Pons (tissue), 1 donor: ENCODE measurements around the gene ADORA1.

Experiments
- DNase-seq: peaks from one replicate; pipeline ENCODE4 v3.0.0-alpha.2; 2016; ENCODE audit warnings: low spot score

Gene ADORA1

DNA sequence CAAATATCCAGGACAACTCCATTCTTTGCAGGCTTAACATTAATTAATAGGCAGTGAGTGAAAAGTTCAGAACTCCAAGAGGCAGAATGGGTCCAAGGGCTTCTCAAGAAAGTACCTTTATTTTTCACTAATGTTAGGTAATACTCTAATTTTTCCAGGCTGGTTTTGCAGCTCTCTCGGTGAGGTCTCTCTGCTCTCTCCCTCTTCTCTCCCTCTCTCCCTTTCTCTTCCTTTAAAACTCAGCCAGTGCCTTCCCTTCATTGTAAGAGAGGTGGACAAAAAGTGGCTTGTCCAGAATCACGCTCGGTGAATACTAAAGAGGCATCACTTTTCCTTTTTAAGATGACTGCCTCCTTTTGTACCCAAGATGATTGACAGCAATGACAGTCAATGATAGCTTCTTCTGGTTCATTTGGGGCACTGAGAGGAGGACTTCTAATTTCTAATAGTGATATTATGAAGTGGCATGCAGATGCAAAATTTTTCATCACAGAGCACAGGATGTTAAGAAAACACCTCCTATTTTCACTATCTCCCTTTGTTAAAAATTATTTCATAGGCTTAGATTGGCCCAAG is 60.3 kb downstream of the ADORA1 start:
- peak; percentile 65 for DNase-seq

DNA sequence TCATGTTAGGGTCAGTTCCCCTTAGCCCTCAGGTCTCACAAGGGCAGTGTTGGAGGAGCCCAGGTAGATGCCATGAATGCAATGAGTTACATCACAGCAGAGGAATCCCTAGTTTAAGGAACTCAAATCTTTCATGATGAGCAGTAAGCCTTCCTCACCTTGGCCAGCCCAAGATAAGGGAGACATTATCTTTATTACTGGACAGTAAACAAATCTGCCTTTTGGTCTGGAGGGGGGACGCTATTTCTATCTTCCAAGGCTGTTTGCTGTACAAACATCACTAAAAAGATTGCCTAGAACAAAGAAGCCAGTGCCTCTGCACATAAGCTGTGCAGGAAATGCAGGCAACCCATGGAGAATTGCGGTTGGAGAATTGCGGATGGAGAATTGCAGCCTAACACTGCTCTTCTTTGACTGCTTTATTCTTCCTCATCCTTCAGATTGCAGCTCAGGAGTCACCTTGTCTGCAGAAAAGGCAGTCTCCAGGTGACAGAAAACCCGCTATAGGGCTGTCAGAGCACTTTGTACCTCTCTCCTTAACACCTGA is 61.2 kb downstream of the ADORA1 start:
- no peak for DNase-seq

DNA sequence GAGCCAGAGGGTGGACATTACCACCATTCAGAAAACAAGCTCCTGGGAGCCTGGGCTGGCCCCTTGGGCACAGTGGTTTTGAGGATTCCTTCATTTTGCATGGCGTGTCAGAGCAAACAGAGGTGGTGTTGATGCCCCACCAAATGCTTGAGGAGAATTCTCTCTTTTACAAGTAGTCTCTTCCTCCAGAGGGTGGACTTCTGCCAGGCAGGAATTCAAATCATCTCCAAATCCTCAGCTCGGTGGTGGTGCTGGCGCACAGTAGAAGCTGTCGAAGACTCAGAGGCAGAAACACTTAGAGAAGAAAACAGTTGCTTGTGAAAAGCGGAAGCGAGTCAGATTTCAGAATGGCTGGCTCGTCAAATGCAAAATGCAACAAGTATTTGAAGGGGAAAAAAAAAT is 62.4 kb downstream of the ADORA1 start:
- no peak for DNase-seq

DNA sequence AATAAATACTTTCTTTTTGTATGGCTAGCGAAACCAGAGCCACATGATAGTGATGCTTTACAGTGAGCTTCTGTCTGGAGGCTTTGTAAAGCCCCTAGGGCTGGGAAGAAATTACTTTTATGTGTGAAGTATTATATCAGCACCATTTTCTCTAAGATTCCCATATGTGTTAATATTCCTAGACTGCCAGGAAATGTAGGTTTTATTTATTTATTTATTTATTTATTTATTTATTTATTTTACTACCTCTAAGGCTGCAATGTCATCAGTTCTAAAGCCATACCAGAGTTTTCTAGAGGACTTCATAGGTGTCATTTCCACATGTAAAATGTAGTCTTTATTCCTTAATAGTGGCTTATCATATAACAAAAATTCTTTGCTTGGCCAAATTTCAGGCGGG is 63.4 kb downstream of the ADORA1 start:
- DNase-seq: no peak

DNA sequence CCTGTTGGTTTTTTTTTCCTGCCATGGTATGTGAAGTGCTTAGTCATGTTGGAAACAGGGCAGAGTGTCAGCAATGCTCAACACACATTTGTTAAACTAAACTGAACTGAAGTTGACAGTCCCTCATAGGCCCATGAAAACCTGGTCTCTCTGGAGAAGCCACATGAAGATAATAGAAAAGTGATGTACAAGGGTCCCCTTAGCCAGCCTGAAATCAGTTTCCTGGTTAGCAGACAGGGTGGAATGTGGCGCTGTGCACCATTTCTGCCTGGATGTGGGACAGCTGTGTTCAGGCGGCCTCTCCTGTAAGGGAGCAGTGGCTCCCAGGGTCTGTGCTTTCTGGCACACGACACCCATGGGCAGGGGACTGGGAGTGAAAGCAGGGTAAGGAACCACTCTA is 68.8 kb downstream of the ADORA1 start:
- DNase-seq: no peak

DNA sequence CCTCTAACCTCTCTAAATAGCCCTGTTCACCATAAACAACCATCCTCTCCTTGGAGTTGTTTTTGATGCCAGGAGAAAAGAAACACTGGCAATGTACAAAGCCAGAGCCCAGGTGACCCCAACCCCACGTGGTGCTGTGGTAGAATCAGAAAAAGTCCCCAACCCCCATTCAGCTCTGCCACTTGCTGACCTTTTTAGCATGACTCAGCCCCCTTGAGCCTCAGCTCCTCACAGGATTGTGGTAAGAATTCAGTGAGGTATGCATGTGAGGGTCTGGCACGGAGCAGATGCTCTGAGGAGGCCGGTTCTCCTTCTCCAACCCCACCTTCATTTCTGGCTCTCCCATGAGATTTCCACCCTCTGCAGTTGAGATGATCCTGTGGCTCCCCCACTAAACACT is 70.1 kb downstream of the ADORA1 start:
- no peak for DNase-seq

DNA sequence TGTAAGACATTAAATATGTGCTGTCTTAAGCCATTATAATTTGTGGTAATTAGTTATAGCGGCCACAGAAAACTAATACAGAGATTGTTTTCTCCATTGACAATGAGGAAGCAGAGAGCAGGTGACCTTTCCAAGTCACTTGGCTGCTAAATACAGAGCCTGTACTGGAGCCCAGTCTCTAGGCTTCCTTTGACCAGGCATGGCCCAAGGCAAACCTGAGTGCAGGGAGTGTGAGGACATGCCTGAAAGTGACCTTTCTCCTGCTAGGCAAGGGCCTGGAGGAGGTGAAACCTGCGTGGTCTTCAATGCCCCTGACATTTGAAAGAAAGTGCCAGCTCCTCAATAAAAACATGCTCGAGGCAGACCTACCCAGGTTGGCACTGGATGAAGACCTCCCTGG is 71.5 kb downstream of the ADORA1 start:
- DNase-seq: no peak

DNA sequence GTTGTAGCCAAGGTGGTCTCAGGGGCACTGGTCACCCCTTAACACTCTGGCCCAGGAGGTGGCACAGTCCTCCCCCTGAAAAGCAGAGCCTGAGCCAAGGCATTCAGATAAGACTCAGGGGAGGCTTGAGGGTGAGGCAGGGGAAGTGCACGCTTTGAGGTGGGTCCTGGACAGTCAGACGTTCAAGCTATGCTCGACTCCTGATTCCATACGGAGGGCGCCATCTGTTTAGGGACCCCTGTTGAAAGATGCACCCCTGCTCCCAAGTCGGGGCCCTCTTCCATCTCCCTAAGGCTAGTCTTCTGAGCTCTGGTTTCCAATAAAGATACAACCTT is 71.9 kb downstream of the ADORA1 start:
- no peak for DNase-seq

DNA sequence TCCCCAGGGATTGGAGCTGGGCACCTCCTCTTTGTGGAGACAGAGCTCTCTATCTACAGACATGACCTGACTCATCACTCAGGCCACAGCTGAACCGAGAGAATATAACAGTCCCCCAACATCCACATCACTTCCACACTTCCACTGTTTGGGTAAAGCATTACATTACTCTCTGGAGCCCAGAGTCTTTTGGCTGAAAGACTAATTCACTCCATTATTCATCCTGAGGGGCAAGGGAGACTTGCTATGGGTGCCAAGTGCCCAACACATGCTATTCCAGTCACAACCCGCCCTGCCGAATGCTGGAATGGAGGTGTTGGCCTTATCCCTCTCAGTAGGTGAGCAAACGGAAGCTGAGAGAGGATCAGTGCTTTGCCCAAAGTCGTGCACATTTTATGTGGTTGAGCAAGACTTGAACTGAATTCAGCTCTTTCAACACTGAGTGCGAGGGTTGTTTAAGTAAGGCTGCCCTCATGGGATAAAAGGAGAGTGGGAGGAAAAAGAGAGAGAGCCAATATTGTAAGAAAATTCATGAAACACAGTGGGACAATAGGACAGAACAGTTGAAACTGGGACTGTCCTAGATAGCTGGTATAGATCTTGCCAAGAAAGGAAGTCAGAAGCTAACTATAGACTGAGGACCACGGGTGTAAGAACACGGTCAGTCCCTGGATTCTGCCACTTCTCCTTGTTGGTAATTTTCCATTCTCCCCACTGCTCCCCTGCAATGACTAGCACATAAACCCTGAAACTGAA is 72.5 kb downstream of the ADORA1 start:
- DNase-seq: peak; percentile 72

DNA sequence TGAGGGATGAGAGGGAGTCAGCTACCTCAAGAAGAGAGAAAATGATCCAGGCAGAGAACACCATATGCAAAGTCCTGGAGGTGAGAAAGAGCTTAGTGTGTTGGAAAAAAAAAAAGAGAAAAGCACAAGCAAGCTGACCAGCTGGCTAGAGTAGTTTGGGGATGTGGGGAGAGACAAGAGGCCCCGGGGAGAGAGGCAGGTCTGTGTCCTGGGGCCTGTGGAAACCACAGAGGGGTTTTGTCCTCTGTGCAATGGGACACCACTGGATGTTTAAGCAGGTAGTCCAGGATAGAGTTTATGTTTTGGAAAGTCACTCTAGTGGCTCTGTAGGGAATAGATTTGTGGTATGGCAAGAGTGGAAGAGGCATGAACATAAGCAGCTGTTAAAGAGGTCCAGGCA is 73.4 kb downstream of the ADORA1 start:
- DNase-seq: no peak

DNA sequence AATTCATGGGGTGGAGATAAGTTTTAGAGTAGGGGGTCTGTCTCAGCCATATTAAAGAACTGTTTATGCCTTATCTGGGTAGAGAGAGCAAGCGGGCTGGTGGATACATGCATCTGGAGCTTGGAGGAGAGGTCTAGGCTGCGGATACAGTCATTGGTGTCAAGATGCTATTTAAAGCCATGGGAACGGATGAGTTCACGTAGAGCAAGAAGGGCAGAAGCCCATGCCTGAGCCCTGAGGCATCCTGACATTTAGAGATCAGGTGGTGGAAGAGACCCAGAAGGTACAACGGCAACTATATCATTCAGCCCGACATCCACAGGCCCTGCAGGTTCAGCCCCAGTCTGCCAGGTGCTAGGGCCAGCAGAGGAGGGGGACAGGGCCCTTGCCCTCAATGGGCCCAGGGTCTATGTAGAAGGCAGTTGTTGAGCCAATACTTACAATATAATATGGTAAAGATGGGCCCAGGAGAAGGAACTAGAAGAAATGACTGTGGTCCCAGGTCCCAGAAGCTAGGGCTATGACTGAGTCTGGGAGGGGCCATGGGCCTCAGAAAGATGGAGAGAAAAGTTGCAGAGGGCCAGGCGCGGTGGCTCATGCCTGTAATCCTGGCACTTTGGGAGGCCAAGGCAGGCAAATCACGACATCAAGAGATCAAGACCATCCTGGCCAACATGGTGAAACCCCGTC is 74.1 kb downstream of the ADORA1 start:
- DNase-seq: no peak

DNA sequence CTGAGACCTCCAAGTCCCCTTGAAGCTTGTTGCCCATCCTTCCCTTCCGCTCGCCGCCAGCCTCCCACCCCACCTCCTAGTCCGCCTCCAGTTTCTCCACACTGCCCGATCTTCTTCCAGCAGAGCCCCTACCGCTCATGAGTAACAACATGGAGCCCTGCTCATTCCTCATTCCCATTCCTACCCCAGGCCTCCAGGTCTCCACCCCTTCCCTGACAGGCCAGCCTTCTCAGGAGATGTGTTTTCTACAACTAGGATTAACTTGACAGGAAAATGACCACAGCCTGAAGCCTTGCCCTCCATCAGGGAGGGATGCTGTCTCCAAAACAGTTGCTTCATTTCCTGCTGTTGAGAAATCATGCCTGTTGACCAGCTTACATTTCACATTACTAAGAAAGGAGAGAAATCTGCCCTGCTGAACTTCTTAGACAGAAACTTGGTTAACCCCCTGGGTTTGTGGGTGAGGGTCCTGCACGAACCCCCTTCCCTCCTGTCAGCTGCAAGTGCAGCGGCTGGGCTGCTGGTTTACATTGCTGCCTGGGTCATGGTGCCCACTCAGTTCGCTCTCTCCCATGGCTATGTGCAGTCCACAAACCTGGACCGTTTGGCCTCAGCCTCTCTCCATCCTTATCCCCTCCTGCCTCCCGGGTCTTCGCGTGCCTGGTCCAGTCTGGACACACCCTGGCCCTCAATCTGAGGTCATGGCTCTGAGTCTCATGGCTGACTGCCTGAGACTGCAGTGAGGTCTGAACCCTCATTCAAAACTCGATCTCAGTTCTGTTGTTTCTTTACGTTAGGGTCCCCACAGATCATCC is 75.1 kb downstream of the ADORA1 start:
- no peak for DNase-seq

DNA sequence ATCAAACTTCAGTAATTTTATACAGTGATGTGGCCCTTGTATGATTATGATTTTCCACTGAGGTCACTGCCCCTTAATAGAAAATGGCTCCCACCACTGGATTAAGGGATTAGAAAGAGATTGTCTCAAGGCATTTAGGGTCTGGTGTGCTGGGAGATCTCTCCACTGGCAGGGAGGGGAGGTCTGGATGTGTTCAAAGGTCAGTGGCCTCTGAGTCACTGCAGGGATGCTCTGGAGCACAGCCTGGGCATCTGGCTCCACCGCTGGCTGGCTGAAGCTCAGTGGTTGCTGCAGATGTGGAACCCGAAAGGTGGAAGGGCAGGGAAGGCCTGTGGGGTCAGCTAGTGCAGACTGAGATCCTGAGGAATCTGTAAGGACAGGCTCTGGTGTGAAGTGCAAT is 77.2 kb downstream of the ADORA1 start:
- no peak for DNase-seq

DNA sequence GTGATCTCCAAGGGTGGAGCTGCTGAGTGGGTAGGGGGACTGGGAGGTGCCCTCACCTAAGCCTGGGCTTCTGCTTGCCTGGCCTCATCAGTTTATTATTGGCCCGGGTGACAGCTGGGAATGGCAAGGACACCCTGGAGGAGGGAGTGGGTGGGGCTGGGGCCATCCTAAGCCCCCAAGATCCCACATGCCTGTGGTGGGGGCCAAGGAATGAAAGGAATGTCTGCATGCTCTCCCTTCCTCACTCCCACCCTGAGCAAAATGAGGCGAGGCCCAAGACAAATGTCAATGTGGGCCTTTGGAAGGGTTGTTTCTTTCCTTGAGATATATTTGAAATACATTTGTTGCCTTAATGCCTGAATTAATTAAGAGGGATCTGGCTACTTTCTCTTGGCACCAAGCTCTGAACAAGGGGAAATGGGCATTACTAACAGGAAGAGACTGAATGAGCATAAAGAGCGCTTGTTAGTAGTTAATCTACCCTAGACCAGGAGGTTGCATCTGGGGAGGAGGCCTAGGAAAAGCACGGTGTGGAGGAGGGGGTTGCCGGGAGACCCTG is 78.7 kb downstream of the ADORA1 start:
- no peak for DNase-seq

DNA sequence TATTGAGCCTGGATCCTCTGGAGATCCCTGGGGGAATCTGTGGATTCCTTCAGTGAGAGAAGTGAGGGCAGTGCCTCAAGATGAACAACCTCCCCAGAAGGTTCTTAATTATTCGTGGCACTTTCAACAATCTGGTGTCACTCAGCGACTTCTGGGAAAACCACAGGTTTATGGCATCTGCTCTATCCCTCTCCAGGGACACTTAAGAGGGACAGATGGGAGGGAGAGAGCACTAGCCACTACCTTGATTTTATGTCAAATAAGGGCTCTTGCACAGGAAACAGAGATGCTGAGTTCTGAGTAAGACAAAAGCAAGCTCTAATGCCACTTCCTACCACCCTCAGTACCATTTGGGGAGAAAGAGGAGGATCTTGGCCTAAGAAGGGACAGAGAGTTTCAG is 80.2 kb downstream of the ADORA1 start:
- no peak for DNase-seq

DNA sequence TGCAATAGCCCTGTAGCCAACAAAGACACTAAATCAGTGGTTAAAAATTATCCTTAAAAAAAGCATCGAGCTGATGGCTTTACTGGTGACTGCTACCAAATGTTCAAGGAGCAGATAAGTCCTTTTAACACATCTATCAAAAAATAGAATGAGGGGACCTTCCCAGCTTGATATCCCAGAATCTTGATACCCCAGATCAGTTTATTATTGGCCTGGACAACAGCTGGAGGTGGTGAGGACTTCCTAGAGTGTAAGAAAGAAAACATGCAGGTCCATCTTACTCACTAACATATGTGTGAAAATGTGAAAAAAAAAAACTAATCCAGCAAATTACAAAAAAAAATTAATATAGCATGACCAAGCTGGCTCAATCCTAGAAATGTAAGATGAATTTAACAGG is 80.7 kb downstream of the ADORA1 start:
- DNase-seq: no peak

DNA sequence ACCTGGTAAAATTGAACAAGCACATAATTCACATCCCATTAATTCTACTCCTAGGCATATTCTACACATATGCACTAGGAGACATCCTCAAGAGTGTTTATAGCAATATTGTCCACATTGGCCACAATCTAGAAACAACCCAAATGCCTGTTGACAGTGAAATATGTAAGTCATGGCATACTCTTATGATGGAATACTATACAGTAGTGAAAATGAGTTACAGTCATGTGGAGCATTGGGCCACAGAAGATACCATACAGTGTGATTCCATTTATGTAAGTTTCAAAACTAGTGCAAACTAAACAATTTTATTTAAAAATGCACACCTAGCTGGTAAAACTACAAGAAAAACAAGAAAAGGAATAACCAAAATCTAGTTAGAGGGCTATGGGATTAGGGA is 82.8 kb downstream of the ADORA1 start:
- no peak for DNase-seq

DNA sequence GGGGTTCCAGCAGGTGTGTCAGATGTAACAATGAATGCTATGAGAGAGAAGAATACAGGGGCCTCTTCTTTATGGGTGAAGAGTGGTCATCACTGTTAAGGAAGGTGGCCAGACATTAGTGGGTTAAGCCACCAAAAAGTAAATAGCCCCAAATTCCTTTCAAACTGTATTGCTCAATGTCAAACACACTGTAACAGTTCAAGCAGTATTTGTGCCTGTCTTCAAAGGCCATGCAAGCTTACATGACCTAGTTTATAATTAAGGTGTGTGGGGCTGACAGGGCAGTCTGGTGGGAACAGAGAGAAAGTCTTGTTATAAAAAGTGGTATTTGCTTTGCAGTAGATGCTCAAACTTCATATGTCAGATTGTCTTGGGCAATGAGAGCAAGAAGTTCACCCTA is 83.5 kb downstream of the ADORA1 start:
- no peak for DNase-seq

DNA sequence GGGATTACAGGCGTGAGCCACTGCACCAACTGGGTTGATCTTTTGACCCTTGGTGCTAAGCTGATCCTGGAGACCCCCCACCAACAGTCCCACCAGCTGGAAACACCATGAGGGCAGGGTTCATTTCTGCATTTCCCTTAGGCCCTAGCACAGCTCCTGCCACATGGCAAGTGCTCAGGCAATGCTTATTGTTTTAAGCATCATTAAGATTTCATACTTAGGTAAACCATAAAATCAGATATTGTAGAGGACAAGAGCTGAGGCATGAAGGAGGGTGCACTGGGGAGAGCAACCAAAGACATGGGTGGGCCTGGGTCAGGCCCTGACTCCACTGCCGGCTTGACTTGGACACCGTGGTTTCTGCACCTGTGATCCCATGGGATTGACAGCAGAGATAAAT is 84.3 kb downstream of the ADORA1 start:
- DNase-seq: no peak

DNA sequence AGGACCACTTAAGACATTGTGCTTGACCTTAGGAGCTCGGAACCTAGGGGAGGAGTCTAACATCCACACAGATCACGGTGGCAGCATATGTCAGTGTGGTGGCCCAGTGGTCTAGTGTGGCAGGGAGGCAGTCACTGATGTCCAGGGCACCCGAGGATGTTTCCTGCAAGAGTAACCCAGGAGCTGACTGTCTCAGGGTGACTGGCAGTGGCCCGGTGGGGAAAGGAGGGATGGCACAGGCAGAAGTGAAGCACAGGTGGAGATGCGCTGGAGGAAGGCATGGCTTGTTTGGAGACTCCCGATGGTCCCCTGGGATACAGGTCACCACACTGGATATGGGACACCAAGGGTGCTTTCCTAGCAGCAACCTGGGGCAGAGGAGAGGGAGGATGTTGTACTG is 85.6 kb downstream of the ADORA1 start:
- no peak for DNase-seq

DNA sequence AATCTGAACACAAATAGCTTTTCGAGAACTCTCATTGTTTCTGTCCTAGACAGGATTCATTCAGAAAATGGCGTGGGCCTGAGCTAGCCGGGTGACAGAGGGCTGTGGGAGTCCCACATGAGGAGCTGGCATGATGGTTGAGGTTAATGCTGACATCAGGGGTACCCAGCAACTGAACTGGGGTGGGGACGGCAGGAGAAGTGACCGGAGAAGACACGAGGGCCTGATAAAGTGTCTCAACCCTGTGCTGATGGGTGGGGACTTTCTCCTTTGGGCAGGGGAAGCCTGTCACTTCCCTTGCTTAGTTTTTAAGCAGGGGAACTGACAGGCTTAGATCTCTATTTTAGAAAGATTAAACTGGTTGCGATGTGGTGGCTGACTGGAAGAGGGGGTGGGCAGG is 87.3 kb downstream of the ADORA1 start:
- DNase-seq: no peak

DNA sequence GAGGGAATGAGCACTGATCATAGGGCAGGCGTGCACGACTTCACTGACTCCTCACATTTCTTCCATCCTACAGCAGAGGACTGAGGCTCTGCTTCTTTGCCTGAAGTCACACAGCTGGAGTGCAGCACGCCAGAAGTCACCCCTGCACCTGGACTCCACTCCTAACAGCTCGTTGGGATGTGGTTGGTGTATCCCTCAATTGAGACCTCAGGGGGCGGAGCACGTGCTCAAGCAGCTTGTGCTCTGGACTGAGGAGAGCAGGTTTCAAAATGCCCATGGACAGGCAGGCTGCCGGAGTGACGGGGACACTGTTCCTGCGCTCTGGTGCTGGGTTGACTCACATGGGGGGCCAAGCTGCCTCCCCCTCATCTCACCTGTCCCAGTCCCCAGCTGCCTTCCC is 88.0 kb downstream of the ADORA1 start:
- DNase-seq: no peak
